Fibroblast of lung (primary cell): ENCODE results near the gene BSND.

Experiments
- CTCF ChIP-seq, 2 donors: IDR thresholded peaks in 1 of 2; conservative IDR thresholded peaks in 1 of 2; 1 replicate in 1 of 2; 2 replicates in 1 of 2; pipeline ENCODE4 v1.5.1; 2011 to 2012; ENCODE audit warnings: low read length in 2 of 2, control low read depth in 1 of 2, inconsistent platforms in 1 of 2, low read depth in 1 of 2, mild to moderate bottlenecking in 1 of 2
- EZH2 ChIP-seq: IDR thresholded peaks from 2 replicates; pipeline ENCODE4 v1.5.1; 2012; ENCODE audit warnings: low read length, control low read depth, mild to moderate bottlenecking; ENCODE audit errors: missing control alignments

GRCh38 chr1:55043726-55044125, 45.0 kb downstream of the BSND start:
- TF ChIP-seq EZH2 (no peak), CTCF (conservative IDR thresholded peaks at IDR 0.05 in 1 of 2, IDR thresholded peaks at IDR 0.05 in 1 of 2; ENCODE audit: low read depth in 1 of 2, low read length in 2 of 2) (no peak)
